Stimulated activated CD4-positive, alpha-beta T cell treated with anti-CD3 and anti-CD28 coated beads, Interleukin-4, amount 100 ng/mL, for 4 hours (primary cell): Measurements from ENCODE around the gene MSS51.
"Not testable (repeated sequence)": the region's sequence is repeated elsewhere in the genome, so short reads cannot be mapped to it uniquely, and the experiment has no call there.

Source experiments
- DNase-seq, 2 experiments: peaks; one replicate each; pipeline ENCODE4 v3.0.0-alpha.2; 2020

Gene MSS51

GRCh38 chr10:73413528-73414229 is 19.7 kb downstream of the MSS51 start, which contains the start of gene ANXA7:
Gene ANXA7, minus strand, starts transcription at chr10:73414058. Its CDS starts 13,202 bp downstream, at chr10:73400856.
- peak; percentile 92 to 96 for DNase-seq

GRCh38 chr10:73413108-73413527 is 20.2 kb downstream of the MSS51 start:
- no peak for DNase-seq

- DNase-seq: no peak
These were observed 22.5 kb downstream of the MSS51 start for GRCh38 chr10:73410897-73411296.

- no peak for DNase-seq
These were observed 24.3 kb downstream of the MSS51 start for GRCh38 chr10:73408978-73409521.

- DNase-seq: no peak
These were observed 25.3 kb downstream of the MSS51 start for GRCh38 chr10:73408061-73408460.

- no peak for DNase-seq
These were observed 25.9 kb downstream of the MSS51 start for GRCh38 chr10:73407495-73407894.

- DNase-seq: no peak
These were observed 26.5 kb downstream of the MSS51 start for GRCh38 chr10:73406846-73407245.

GRCh38 chr10:73405556-73405955 is 27.8 kb downstream of the MSS51 start:
- no peak for DNase-seq

GRCh38 chr10:73404690-73405089 is 28.7 kb downstream of the MSS51 start:
- no peak for DNase-seq

- DNase-seq: no peak
These were observed 31.7 kb downstream of the MSS51 start for GRCh38 chr10:73401636-73402035.

GRCh38 chr10:73399063-73399462 is 34.3 kb downstream of the MSS51 start:
- no peak for DNase-seq

- no peak for DNase-seq
These were observed 35.3 kb downstream of the MSS51 start for GRCh38 chr10:73398024-73398423.

- not testable (repeated sequence) for DNase-seq
These were observed 39.0 kb downstream of the MSS51 start for GRCh38 chr10:73394325-73394724.

GRCh38 chr10:73388228-73388627 is 45.1 kb downstream of the MSS51 start:
- no peak for DNase-seq

- no peak for DNase-seq
These were observed 46.8 kb downstream of the MSS51 start for GRCh38 chr10:73386583-73386982.

GRCh38 chr10:73379064-73379748 is 54.2 kb downstream of the MSS51 start:
- no peak for DNase-seq

GRCh38 chr10:73376679-73377078 is 56.7 kb downstream of the MSS51 start:
- DNase-seq: no peak
